DND-41 (cell line): ENCODE data around the gene NOC4L.
"Not testable (repeated sequence)": the region's sequence is repeated elsewhere in the genome, so short reads cannot be mapped to it uniquely, and the experiment has no call there.

Source experiments
- ATAC-seq: fragments of 200-7000 bp; cut with Tn5 transposase; 3 replicates; pipeline ENCODE4 v1.9.1; 2021; ENCODE audit warnings: low read depth; ENCODE audit not compliant: insufficient read depth
- DNase-seq: peaks from one replicate; pipeline ENCODE4 v3.0.0-alpha.2; 2020
- H2AFZ ChIP-seq: 2 replicates; pipeline ENCODE4 v1.6.0; 2012; ENCODE audit warnings: low read depth, low read length
- H3K27ac ChIP-seq: 2 replicates; pipeline ENCODE4 v1.5.1; 2012; ENCODE audit warnings: low read length, inconsistent platforms
- H3K27me3 ChIP-seq: fragments of 200-600 bp; sonication (generic); 2 replicates; pipeline ENCODE4 v1.6.0; 2012; ENCODE audit warnings: low read length, mild to moderate bottlenecking, inconsistent platforms; ENCODE audit not compliant: insufficient read depth, poor library complexity
- H3K36me3 ChIP-seq: 2 replicates; pipeline ENCODE4 v1.5.1; 2012; ENCODE audit warnings: low read length, inconsistent platforms; ENCODE audit not compliant: insufficient read depth
- H3K4me1 ChIP-seq: 2 replicates; pipeline ENCODE4 v1.5.1; 2012; ENCODE audit warnings: mild to moderate bottlenecking, low read length; ENCODE audit not compliant: insufficient read depth
- H3K4me2 ChIP-seq: 2 replicates; pipeline ENCODE4 v1.6.0; 2012; ENCODE audit warnings: mild to moderate bottlenecking, moderate library complexity, low read length, inconsistent platforms; ENCODE audit not compliant: insufficient read depth
- H3K4me3 ChIP-seq, 2 experiments: fragments of 200-600 bp in 1 of 2; shearing (Covaris generic) in 1 of 2; 2 replicates each; pipeline ENCODE4 v1.5.1; 2012 to 2016; ENCODE audit warnings: inconsistent platforms in 2 of 2, low read length in 2 of 2, mild to moderate bottlenecking in 2 of 2, low read depth in 1 of 2, moderate library complexity in 1 of 2
- H3K79me2 ChIP-seq: 2 replicates; pipeline ENCODE4 v1.6.0; 2012; ENCODE audit warnings: low read length, inconsistent platforms; ENCODE audit not compliant: insufficient read depth
- H3K9ac ChIP-seq: 2 replicates; pipeline ENCODE4 v1.6.0; 2012; ENCODE audit warnings: low read depth, mild to moderate bottlenecking, inconsistent platforms, low read length, moderate library complexity
- H3K9me3 ChIP-seq: 2 replicates; pipeline ENCODE4 v1.5.1; 2012; ENCODE audit warnings: low read length, moderate library complexity, mild to moderate bottlenecking, inconsistent platforms; ENCODE audit not compliant: insufficient read depth, severe bottlenecking
- H4K20me1 ChIP-seq: 2 replicates; pipeline ENCODE4 v1.6.0; 2012; ENCODE audit warnings: low read length; ENCODE audit not compliant: insufficient read depth
- EZH2 ChIP-seq: IDR thresholded peaks from 3 replicates; pipeline ENCODE4 v1.6.1; 2012; ENCODE audit warnings: borderline replicate concordance, low read depth, mild to moderate bottlenecking, moderate library complexity, low read length, inconsistent platforms; ENCODE audit not compliant: severe bottlenecking
- TF ChIP-seq, protein P1 (sequence below): IDR thresholded peaks from 2 replicates; pipeline ENCODE4 v1.5.1; 2012; ENCODE audit warnings: borderline replicate concordance, low read length, moderate library complexity, mild to moderate bottlenecking; ENCODE audit not compliant: poor library complexity, severe bottlenecking; ENCODE audit errors: extremely low read depth

Gene NOC4L

DNA sequence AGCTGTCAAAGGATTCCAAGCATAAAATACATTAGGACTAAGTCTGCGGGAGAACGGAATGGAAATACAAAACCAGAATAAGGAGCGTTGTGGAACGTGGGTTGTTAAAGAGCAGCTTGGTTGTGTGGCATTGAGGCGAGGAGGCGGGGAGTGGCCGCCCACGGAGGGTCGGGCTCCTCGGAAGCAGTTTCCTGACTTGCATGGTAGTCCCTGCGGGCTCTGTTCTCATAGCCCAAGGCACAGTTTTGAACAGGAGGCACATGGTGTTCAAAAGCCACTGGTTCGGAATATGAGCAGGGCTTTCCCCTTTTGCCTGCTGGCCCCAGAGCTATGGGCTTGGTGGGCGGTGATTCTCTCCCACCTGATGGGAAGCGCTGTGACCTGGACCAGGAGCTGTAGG lies 12.3 kb upstream of the NOC4L start:
- TF ChIP-seq, protein P1, sequence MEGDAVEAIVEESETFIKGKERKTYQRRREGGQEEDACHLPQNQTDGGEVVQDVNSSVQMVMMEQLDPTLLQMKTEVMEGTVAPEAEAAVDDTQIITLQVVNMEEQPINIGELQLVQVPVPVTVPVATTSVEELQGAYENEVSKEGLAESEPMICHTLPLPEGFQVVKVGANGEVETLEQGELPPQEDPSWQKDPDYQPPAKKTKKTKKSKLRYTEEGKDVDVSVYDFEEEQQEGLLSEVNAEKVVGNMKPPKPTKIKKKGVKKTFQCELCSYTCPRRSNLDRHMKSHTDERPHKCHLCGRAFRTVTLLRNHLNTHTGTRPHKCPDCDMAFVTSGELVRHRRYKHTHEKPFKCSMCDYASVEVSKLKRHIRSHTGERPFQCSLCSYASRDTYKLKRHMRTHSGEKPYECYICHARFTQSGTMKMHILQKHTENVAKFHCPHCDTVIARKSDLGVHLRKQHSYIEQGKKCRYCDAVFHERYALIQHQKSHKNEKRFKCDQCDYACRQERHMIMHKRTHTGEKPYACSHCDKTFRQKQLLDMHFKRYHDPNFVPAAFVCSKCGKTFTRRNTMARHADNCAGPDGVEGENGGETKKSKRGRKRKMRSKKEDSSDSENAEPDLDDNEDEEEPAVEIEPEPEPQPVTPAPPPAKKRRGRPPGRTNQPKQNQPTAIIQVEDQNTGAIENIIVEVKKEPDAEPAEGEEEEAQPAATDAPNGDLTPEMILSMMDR, result no peak
- no peak for TF ChIP-seq EZH2
- H3K79me2 ChIP-seq, result no peaks in the 10 kb centered on the region
- no peaks in the 10 kb centered on the region for H4K20me1 ChIP-seq
- ATAC-seq (no peak), DNase-seq (no peak)
- peaks cover 15% of the 10 kb centered on the region for H3K36me3 ChIP-seq
- no peak overlapping the region for H3K4me3 ChIP-seq
- H2AFZ ChIP-seq, result no peak overlapping the region
- no peaks in the 10 kb centered on the region for H3K4me1 ChIP-seq
- no peak overlapping the region for H3K9ac ChIP-seq
- no peak overlapping the region for H3K4me2 ChIP-seq
- H3K9me3 ChIP-seq, result peaks cover 5% of the 10 kb centered on the region
- H3K27ac ChIP-seq, result no peak overlapping the region
- H3K27me3 ChIP-seq, result no peaks in the 10 kb centered on the region

DNA sequence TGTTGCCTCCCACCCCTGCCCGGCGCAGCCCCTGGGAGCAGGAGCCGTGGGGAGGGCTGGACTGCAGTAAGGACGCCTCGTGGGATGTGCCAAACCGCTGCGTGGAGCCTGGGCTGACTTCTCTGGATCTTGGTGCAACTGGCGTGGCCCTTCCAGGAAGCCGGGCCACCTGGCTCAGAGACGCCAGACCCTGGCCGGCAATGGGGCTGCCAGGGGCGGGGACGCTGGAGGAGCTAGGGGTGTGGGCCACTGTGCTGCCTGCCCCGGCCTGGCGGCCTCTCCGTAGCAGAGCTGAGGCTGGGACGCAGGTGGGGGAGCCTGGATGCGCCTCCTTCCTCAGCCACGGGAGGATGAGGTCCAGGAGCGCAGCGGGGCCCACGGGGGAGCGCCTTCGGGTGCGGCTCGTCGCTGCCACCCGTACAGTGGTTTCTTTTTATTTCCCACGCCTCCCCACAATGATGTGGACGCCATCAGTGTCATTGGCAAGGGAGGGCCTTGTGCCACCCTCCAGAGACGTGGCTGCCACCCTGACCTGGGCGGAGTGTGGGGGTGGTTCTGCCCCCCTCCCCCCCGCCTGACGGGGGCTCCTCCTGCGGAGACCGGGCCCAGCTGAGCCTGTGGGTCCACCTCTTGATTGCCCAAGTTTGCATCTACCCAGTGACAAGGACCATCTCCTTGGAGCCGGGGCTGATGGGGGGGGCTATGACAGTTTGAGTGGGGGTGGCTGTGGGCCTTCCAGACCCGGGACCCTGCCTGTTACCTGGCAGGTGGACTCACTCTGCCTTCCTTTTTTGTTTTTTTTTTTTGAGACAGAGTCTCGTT lies 11.4 kb upstream of the NOC4L start:
- Histone ChIP-seq H2AFZ (no peak overlapping the region), H4K20me1 (0 out of 2 replicates have a peak, but pooled peaks cover under 1% of the 10 kb centered on the region), H3K27me3 (no peaks in the 10 kb centered on the region), H3K4me1 (no peaks in the 10 kb centered on the region), H3K79me2 (no peaks in the 10 kb centered on the region), H3K4me3 (no peak overlapping the region), H3K4me2 (no peak overlapping the region), H3K9ac (no peak overlapping the region), H3K36me3 (peaks cover 7% of the 10 kb centered on the region), H3K9me3 (peaks cover 4% of the 10 kb centered on the region), H3K27ac (no peak overlapping the region)
- ATAC-seq (no peak), DNase-seq (no peak)
- TF ChIP-seq EZH2, result no peak
- TF ChIP-seq, protein P1, result no peak

DNA sequence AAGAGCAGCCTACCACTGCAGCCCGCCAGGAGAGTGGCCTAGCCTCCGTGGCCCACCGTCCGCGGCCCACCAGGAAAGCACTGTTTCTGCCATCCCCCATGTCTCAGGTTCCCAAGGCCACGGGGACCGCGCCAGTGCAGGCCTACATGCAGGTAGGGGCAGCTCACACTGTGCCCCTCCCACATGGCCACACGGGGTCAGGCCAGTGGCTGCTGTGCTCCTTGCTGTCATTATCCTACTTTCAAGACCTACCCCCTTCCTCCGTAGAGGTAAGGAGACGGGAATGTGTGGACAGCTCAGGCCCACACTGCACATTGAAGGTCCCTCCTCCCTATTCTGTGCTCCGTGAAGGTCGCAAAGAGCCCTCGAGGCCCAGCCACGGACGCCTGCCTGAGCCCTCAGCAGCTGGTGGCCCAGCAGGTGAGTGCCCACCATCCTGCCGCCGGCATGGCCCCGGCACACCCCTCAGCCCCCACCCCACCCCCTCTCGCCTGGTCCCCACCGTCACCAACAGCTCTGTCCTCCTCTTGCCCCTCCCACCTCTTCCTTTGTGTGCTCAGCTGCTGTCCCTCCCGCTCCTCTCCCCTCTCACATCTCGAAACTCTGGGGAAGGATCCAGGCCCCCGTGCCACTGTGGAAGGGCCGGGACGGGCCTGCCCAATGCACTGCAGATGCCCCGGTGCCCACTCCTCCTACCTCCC lies 10.2 kb upstream of the NOC4L start:
- ATAC-seq, result 0 out of 3 replicates have a peak, but pooled peaks have one; percentile 11
- DNase-seq, result no peak
- no peaks in the 10 kb centered on the region for H3K4me1 ChIP-seq

DNA sequence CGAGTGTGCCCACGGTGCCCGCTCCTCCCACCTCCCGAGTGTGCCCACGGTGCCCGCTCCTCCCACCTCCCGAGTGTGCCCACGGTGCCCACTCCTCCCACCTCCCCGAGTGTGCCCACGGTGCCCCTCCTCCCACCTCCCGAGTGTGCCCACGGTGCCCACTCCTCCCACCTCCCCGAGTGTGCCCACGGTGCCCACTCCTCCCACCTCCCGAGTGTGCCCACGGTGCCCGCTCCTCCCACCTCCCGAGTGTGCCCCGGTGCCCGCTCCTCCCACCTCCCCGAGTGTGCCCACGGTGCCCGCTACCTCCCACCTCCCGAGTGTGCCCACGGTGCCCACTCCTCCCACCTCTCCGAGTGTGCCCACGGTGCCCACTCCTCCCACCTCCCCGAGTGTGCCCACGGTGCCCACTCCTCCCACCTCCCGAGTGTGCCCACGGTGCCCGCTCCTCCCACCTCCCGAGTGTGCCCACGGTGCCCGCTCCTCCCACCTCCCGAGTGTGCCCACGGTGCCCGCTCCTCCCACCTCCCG lies 9.5 kb upstream of the NOC4L start:
- H3K4me1 ChIP-seq, H2AFZ ChIP-seq, H3K9me3 ChIP-seq, H3K79me2 ChIP-seq, H3K4me3 ChIP-seq, ATAC-seq, H3K27me3 ChIP-seq, H3K9ac ChIP-seq, H3K4me2 ChIP-seq, DNase-seq, H3K27ac ChIP-seq: not testable (repeated sequence)
- Histone ChIP-seq H4K20me1 (peaks cover 13% of the 10 kb centered on the region; the same call in 1 of the 2 replicates), H3K36me3 (peaks cover 16% of the 10 kb centered on the region)

More for the DNA sequence above, 10.2 kb upstream of the NOC4L start:
- Histone ChIP-seq H3K27ac (no peak overlapping the region), H3K4me2 (no peak overlapping the region), H3K9me3 (no peaks in the 10 kb centered on the region), H3K36me3 (peaks cover 10% of the 10 kb centered on the region), H3K27me3 (no peaks in the 10 kb centered on the region), H3K79me2 (no peaks in the 10 kb centered on the region), H3K4me3 (no peak overlapping the region), H4K20me1 (0 out of 2 replicates have a peak, but pooled peaks cover 6% of the 10 kb centered on the region), H2AFZ (no peak overlapping the region), H3K9ac (no peak overlapping the region)
- TF ChIP-seq EZH2, result no peak
- TF ChIP-seq, protein P1, result no peak

DNA sequence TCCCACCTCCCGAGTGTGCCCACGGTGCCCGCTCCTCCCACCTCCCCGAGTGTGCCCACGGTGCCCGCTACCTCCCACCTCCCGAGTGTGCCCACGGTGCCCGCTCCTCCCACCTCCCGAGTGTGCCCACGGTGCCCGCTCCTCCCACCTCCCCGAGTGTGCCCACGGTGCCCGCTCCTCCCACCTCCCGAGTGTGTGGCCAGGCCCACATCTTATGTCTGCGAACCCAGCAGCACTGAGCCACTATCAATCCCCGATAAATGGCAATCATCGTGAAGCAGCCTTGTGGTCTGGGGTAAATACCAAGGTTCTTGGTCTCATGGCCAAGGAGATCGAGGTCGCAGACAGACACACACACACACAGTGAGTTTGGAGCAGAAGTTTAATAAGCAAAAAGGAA lies 8.0 kb upstream of the NOC4L start:
- not testable (repeated sequence) for H3K27me3 ChIP-seq, DNase-seq, H3K79me2 ChIP-seq, H3K4me2 ChIP-seq, H3K9ac ChIP-seq, H3K4me1 ChIP-seq, H3K4me3 ChIP-seq, H3K9me3 ChIP-seq, H2AFZ ChIP-seq, H3K27ac ChIP-seq
- Histone ChIP-seq H4K20me1 (peaks cover 26% of the 10 kb centered on the region), H3K36me3 (peaks cover 31% of the 10 kb centered on the region)
- peak; percentile 6; the same call in 2 of the 3 replicates for ATAC-seq
